Liver (tissue), 9 donors: ENCODE measurements around the gene SEC14L3. TPM values are rescaled to one million over a fixed set of nuclear protein-coding genes. Genes with fewer than 3 reads are reported as not detected.

ENCODE experiments used
- DNase-seq: peaks from one replicate; pipeline ENCODE4 v3.0.0-alpha.2; 2017; ENCODE audit warnings: low spot score
- H3K27ac ChIP-seq, 2 donors: one replicate each; pipeline ENCODE4 v1.7.0; 2013; ENCODE audit warnings: inconsistent platforms in 2 of 2, low read length in 2 of 2, control low read depth in 1 of 2, low read depth in 1 of 2, mild to moderate bottlenecking in 1 of 2
- H3K27me3 ChIP-seq, 4 donors: one replicate each; pipeline versions ENCODE4 v1.6.1 to v1.7.0; 2013; ENCODE audit warnings: low read length in 3 of 4, inconsistent platforms in 1 of 4, mild to moderate bottlenecking in 1 of 4, moderate library complexity in 1 of 4; ENCODE audit not compliant: control insufficient read depth in 4 of 4, insufficient read depth in 4 of 4
- H3K36me3 ChIP-seq, 4 donors: one replicate each; pipeline versions ENCODE4 v1.6.1 to v1.7.0; 2013; ENCODE audit warnings: low read length in 3 of 4, mild to moderate bottlenecking in 3 of 4, low read depth in 1 of 4, moderate library complexity in 1 of 4; ENCODE audit not compliant: control insufficient read depth in 4 of 4, insufficient read depth in 3 of 4
- H3K4me1 ChIP-seq, 4 donors: one replicate each; pipeline versions ENCODE4 v1.6.1 to v1.7.0; 2013; ENCODE audit warnings: low read length in 3 of 4, mild to moderate bottlenecking in 3 of 4, moderate library complexity in 1 of 4; ENCODE audit not compliant: control insufficient read depth in 4 of 4, insufficient read depth in 4 of 4
- H3K4me3 ChIP-seq, 3 donors: one replicate each; pipeline versions ENCODE4 v1.6.1 to v1.7.0; 2013; ENCODE audit warnings: low read length in 3 of 3, control low read depth in 1 of 3, low read depth in 1 of 3, mild to moderate bottlenecking in 1 of 3
- H3K9ac ChIP-seq, 2 donors: one replicate each; pipeline ENCODE4 v1.7.0; 2013; ENCODE audit warnings: low read length in 2 of 2, mild to moderate bottlenecking in 2 of 2, moderate library complexity in 2 of 2, control low read depth in 1 of 2, low read depth in 1 of 2
- H3K9me3 ChIP-seq, 4 donors: one replicate each; pipeline versions ENCODE4 v1.6.1 to v1.7.0; 2013; ENCODE audit warnings: low read length in 3 of 4; ENCODE audit not compliant: control insufficient read depth in 4 of 4
- ATF3 ChIP-seq: IDR thresholded peaks from 2 replicates; pipeline ENCODE4 v1.6.1; 2016; ENCODE audit warnings: antibody characterized with exemption
- CTCF ChIP-seq: fragments of 150-350 bp; IDR thresholded peaks from 2 replicates; pipeline ENCODE4 v1.5.1; 2017; ENCODE audit warnings: improper control_type of control experiment, low read depth, low read length; ENCODE audit not compliant: missing input control
- EGR1 ChIP-seq, 2 donors: IDR thresholded peaks; 2 replicates each; pipeline ENCODE4 v1.6.1; 2016 to 2018; ENCODE audit warnings: antibody characterized with exemption in 2 of 2, low read depth in 2 of 2
- FOXA1 ChIP-seq: IDR thresholded peaks from 2 replicates; pipeline ENCODE4 v1.6.1; 2016; ENCODE audit warnings: antibody characterized with exemption
- FOXA2 ChIP-seq: IDR thresholded peaks from 2 replicates; pipeline ENCODE4 v1.6.1; 2016; ENCODE audit warnings: antibody characterized with exemption
- GABPA ChIP-seq, 2 donors: IDR thresholded peaks in 1 of 2; conservative IDR thresholded peaks in 1 of 2; 2 replicates each; pipeline ENCODE4 v1.6.1; 2016; ENCODE audit warnings: antibody characterized with exemption in 2 of 2, mild to moderate bottlenecking in 1 of 2, moderate library complexity in 1 of 2
- HNF4A ChIP-seq, 2 donors: conservative IDR thresholded peaks; 2 replicates each; pipeline ENCODE4 v1.6.1; 2016; ENCODE audit warnings: antibody characterized with exemption in 2 of 2, mild to moderate bottlenecking in 2 of 2
- HNF4G ChIP-seq: IDR thresholded peaks from 2 replicates; pipeline ENCODE4 v1.6.1; 2016; ENCODE audit warnings: antibody characterized with exemption
- JUND ChIP-seq, 2 donors: IDR thresholded peaks; 2 replicates each; pipeline ENCODE4 v1.6.1; 2016; ENCODE audit warnings: antibody characterized with exemption in 2 of 2
- MAX ChIP-seq: IDR thresholded peaks from 2 replicates; pipeline ENCODE4 v1.6.1; 2016; ENCODE audit warnings: antibody characterized with exemption
- NR2F2 ChIP-seq: IDR thresholded peaks from 2 replicates; pipeline ENCODE4 v1.6.1; 2016; ENCODE audit warnings: antibody characterized with exemption
- RAD21 ChIP-seq, 2 donors: IDR thresholded peaks; 2 replicates each; pipeline ENCODE4 v1.6.1; 2016; ENCODE audit warnings: antibody characterized with exemption in 2 of 2, mild to moderate bottlenecking in 2 of 2
- REST ChIP-seq: IDR thresholded peaks from 2 replicates; pipeline ENCODE4 v1.6.1; 2016; ENCODE audit warnings: antibody characterized with exemption, mild to moderate bottlenecking
- RXRA ChIP-seq, 2 donors: IDR thresholded peaks; 2 replicates each; pipeline ENCODE4 v1.6.1; 2017 to 2018; ENCODE audit warnings: antibody characterized with exemption in 2 of 2, mild to moderate bottlenecking in 1 of 2
- SP1 ChIP-seq: IDR thresholded peaks from 2 replicates; pipeline ENCODE4 v1.6.1; 2018; ENCODE audit warnings: antibody characterized with exemption, mild to moderate bottlenecking
- TAF1 ChIP-seq: conservative IDR thresholded peaks from 2 replicates; pipeline ENCODE4 v1.6.1; 2016; ENCODE audit warnings: antibody characterized with exemption, mild to moderate bottlenecking
- YY1 ChIP-seq: IDR thresholded peaks from 2 replicates; pipeline ENCODE4 v1.6.1; 2016; ENCODE audit warnings: antibody characterized with exemption, mild to moderate bottlenecking
- ZBTB33 ChIP-seq: IDR thresholded peaks from 2 replicates; pipeline ENCODE4 v1.6.1; 2016; ENCODE audit warnings: antibody characterized with exemption
- WGBS: extraction: QIAGEN DNeasy Blood & Tissue Kit; methylation state at CpG from one replicate; pipeline ENCODE4 v1.1.7; 2013; 5-methylcytosine and 5-hydroxymethylcytosine counted together
- polyA plus RNA-seq, 2 donors: library from polyadenylated mRNA; stranded (reverse) in 1 of 2; unstranded in 1 of 2; fragments of 200-250 nt in 1 of 2; fragments of >200 nt in 1 of 2; fragmentation: Nextera tagmentation in 1 of 2; extraction: Ambion mirVana in 1 of 2; gene quantifications; one replicate each; pipeline versions ENCODE4 v1.2.1 to v1.2.3, GENCODE V29; 2013 to 2015
- total RNA-seq, 2 donors: library from RNA; depleted of rRNA; stranded (reverse); fragments of >200 nt; gene quantifications; one replicate each; pipeline ENCODE4 v1.2.3, GENCODE V29; 2014
- donor health status: healthy.
- donor health status: healthy.
- donor health status: healthy.
- donor health status: healthy.
- donor health status: healthy.

Gene SEC14L3
- total and polyA plus RNA-seq, 4 donors, result 0.32 to 0.33 TPM; not detected in 2

- Histone ChIP-seq H3K27ac (no peak overlapping the region), H3K36me3 (no peaks in the 10 kb centered on the region), H3K4me1 (peaks cover 5 to 35% (median 23%) of the 10 kb centered on the region in 4 donors), H3K27me3 (no peaks in the 10 kb centered on the region), H3K9ac (no peak overlapping the region), H3K9me3 (no peaks in the 10 kb centered on the region), H3K4me3 (no peak overlapping the region)
- TF ChIP-seq GABPA (IDR thresholded peaks at IDR 0.05 in 1 of 2, conservative IDR thresholded peaks at IDR 0.05 in 1 of 2), result no peak
- no peak for TF ChIP-seq RXRA (IDR thresholded peaks at IDR 0.05)
- TF ChIP-seq NR2F2, result no peak
- no peak for TF ChIP-seq HNF4A (conservative IDR thresholded peaks at IDR 0.05)
- no peak for TF ChIP-seq RAD21 (IDR thresholded peaks at IDR 0.05)
- no peak for TF ChIP-seq FOXA1
- no peak for TF ChIP-seq MAX
- no peak for TF ChIP-seq EGR1 (IDR thresholded peaks at IDR 0.05; ENCODE audit: low read depth in 2 of 2)
- TF ChIP-seq SP1, result no peak
- TF ChIP-seq JUND (IDR thresholded peaks at IDR 0.05), result no peak
- TF ChIP-seq HNF4G, result no peak
- TF ChIP-seq FOXA2, result no peak
- no peak for TF ChIP-seq ZBTB33
- no peak for TF ChIP-seq CTCF
- no peak for TF ChIP-seq ATF3
- no peak for TF ChIP-seq YY1
- no peak for TF ChIP-seq TAF1
- no peak for TF ChIP-seq REST
- 73% methylated on average over 6 of the region's 6 CpGs for WGBS
- DNase-seq, result no peak
These were observed 3.0 kb upstream of the SEC14L3 start for GRCh38 chr22:30474683-30475424.
